Esophagus muscularis mucosa (tissue), 4 donors: ENCODE data around the gene SEMA5A. TPM values are rescaled to one million over a fixed set of nuclear protein-coding genes. Genes with fewer than 3 reads are reported as not detected.

Experiments
- DNase-seq: peaks from one replicate; pipeline ENCODE4 v3.0.0-alpha.2; 2017; ENCODE audit errors: extremely low spot score
- H3K27ac ChIP-seq, 4 donors: fragments of 200-600 bp; sonication (generic); replicated peaks in 1 of 4; 1 replicate in 3 of 4; 2 replicates in 1 of 4; pipeline ENCODE4 v1.5.1; 2016 to 2019; ENCODE audit warnings: mild to moderate bottlenecking in 1 of 4
- H3K27me3 ChIP-seq, 4 donors: fragments of 200-600 bp; sonication (generic); one replicate each; pipeline versions ENCODE4 v1.5.1 to v1.6.0; 2016 to 2019
- H3K36me3 ChIP-seq, 4 donors: fragments of 200-600 bp; sonication (generic); one replicate each; pipeline ENCODE4 v1.5.1; 2016 to 2019
- H3K4me1 ChIP-seq, 4 donors: fragments of 200-600 bp; sonication (generic); one replicate each; pipeline ENCODE4 v1.5.1; 2016 to 2019
- H3K4me3 ChIP-seq, 4 donors: fragments of 200-600 bp; sonication (generic); 1 replicate in 2 of 4; 2 replicates in 2 of 4; pipeline ENCODE4 v1.5.1; 2016 to 2019; ENCODE audit warnings: mild to moderate bottlenecking in 4 of 4, moderate library complexity in 1 of 4
- H3K9me3 ChIP-seq, 4 donors: fragments of 200-600 bp; sonication (generic); 1 replicate in 3 of 4; 2 replicates in 1 of 4; pipeline ENCODE4 v1.5.1; 2016 to 2019
- CTCF ChIP-seq, 3 experiments: fragments of 200-600 bp in 2 of 3; fragments of 450-650 bp in 1 of 3; sonication (generic) in 2 of 3; IDR thresholded peaks; one replicate each; pipeline ENCODE4 v1.5.1; 2017 to 2019; ENCODE audit warnings: antibody characterized with exemption in 3 of 3, mild to moderate bottlenecking in 2 of 3, moderate library complexity in 1 of 3
- EP300 ChIP-seq: sonication (generic); formaldehyde crosslinking; IDR thresholded peaks from one replicate; pipeline ENCODE4 v1.6.1; 2017; ENCODE audit warnings: antibody characterized with exemption
- POLR2A ChIP-seq: fragments of 450-650 bp; IDR thresholded peaks from one replicate; pipeline ENCODE4 v1.6.1; 2017; ENCODE audit warnings: antibody characterized with exemption, moderate library complexity, mild to moderate bottlenecking, low read depth
- POLR2AphosphoS5 ChIP-seq, 2 donors: sonication (generic); formaldehyde crosslinking; IDR thresholded peaks; one replicate each; pipeline ENCODE4 v1.6.1; 2017; ENCODE audit warnings: antibody characterized with exemption in 2 of 2
- WGBS: methylation state at CpG from one replicate; pipeline ENCODE4 v1.1.5; 2018; 5-methylcytosine and 5-hydroxymethylcytosine counted together
- intact Hi-C: fragments of 100-400 bp; cut with DNase I; formaldehyde crosslinking; loops from one replicate; pipeline ENCODE4 v1.15.1; 2023
- total RNA-seq, 4 donors: library from RNA; depleted of rRNA; stranded (reverse); fragments of >200 nt; gene quantifications; one replicate each; pipeline versions ENCODE4 v1.1.0 to v1.2.1, GENCODE V29; 2016

The SEMA5A gene
- total RNA-seq, 4 donors from 2014 or later = 2.1 to 5.6 (median 3.5) TPM

- TF ChIP-seq CTCF (IDR thresholded peaks at IDR 0.05) = no peak
- no peak for TF ChIP-seq POLR2A
- no peak for TF ChIP-seq EP300
- TF ChIP-seq POLR2AphosphoS5 (IDR thresholded peaks at IDR 0.05) = no peak
- Histone ChIP-seq H3K9me3 (no peaks in the 10 kb centered on the region), H3K4me1 (peaks cover 0 to 26% (median 0%) of the 10 kb centered on the region in 4 donors), H3K36me3 (no peaks in the 10 kb centered on the region), H3K4me3 (no peak overlapping the region), H3K27ac (no peak overlapping the region), H3K27me3 (peaks cover 0 to 4% (median 0%) of the 10 kb centered on the region in 4 donors)
- no peak for DNase-seq
- intact Hi-C loops = no loop called here
- WGBS = 93% methylated on average over 2 of the region's 2 CpGs
These were observed 16.4 kb downstream of the SEMA5A start for GRCh38 chr5:9529513-9529912.

- Histone ChIP-seq H3K4me1 (peaks cover 0 to 23% (median 0%) of the 10 kb centered on the region in 4 donors), H3K36me3 (no peaks in the 10 kb centered on the region), H3K27ac (no peak overlapping the region), H3K27me3 (peaks cover 0 to 4% (median 0%) of the 10 kb centered on the region in 4 donors), H3K4me3 (no peak overlapping the region), H3K9me3 (no peaks in the 10 kb centered on the region)
- TF ChIP-seq EP300 = no peak
- no peak for TF ChIP-seq POLR2A
- TF ChIP-seq POLR2AphosphoS5 (IDR thresholded peaks at IDR 0.05) = no peak
- TF ChIP-seq CTCF (IDR thresholded peaks at IDR 0.05) = no peak
- WGBS = 88% methylated on average over 6 of the region's 6 CpGs
- DNase-seq = no peak
- intact Hi-C loops = no loop called here
These were observed 16.8 kb downstream of the SEMA5A start for GRCh38 chr5:9529041-9529480.

DNA sequence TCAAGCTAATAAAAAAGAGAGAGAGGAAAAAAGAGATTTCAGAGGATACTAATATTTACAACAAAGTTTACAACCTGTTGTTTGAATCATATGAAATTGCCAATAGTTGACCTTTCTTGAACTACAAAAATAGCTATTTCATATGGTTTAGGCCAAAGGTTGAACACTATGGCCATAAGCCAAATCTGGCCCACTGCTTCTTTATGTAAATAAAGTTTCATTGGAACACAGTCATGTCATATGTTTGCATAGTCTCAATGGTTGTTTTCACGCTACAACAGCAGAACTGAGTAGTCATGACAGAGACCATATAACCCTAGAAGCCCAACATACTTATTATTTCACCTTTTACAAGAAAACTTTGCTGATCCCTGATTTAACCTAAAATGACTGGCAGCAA is 20.9 kb downstream of the SEMA5A start:
- Histone ChIP-seq H3K27me3 (no peaks in the 10 kb centered on the region), H3K36me3 (no peaks in the 10 kb centered on the region), H3K4me1 (peaks cover 0 to 12% (median 0%) of the 10 kb centered on the region in 4 donors), H3K27ac (no peak overlapping the region), H3K4me3 (no peak overlapping the region), H3K9me3 (no peaks in the 10 kb centered on the region)
- WGBS = 94% methylated on average over 1 of the region's 1 CpG
- DNase-seq = no peak
- no peak for TF ChIP-seq POLR2AphosphoS5 (IDR thresholded peaks at IDR 0.05)
- TF ChIP-seq CTCF (IDR thresholded peaks at IDR 0.05) = no peak
- no peak for TF ChIP-seq POLR2A
- no peak for TF ChIP-seq EP300
- intact Hi-C loops = no loop called here

DNA sequence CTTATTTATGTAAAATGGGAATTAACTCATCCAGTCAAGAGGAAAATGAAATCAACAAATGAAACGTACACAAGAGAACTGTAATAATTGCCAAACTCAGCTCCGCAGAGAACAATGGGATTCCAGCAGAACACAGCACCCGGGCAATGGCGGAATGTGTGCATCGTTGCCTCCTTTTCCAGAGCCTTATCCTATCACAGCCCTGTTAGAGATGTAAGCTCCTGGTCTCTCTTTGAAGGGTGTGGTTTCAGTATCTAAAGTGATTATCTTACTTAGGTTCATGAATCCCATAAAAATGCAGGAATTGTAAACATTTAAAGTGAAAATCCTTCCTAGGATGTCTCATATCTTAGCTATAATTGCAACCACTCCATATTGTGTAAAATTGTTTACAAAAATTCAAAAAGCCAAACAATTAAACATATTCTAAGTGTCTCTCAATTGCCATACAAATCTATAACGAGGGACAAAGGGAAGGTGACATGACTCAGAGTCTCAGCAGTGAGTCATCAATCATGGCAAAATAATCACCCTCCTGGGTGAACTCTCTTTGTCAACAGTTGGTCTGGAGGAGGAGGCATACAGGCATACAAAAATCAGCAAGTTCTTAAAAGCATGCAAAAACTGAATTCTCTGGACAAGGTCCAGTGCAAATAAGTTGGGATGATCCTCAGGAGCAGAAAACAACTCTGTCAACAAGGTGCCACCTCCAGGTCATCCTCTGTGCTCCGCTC is 22.6 kb downstream of the SEMA5A start:
- no peak for TF ChIP-seq CTCF (IDR thresholded peaks at IDR 0.05)
- TF ChIP-seq POLR2AphosphoS5 (IDR thresholded peaks at IDR 0.05) = no peak
- TF ChIP-seq EP300 = no peak
- TF ChIP-seq POLR2A = no peak
- Histone ChIP-seq H3K4me3 (no peak overlapping the region), H3K27ac (no peak overlapping the region), H3K27me3 (no peaks in the 10 kb centered on the region), H3K36me3 (no peaks in the 10 kb centered on the region), H3K9me3 (no peaks in the 10 kb centered on the region), H3K4me1 (peaks cover 0 to 17% (median 0%) of the 10 kb centered on the region in 4 donors)
- no peak for DNase-seq
- WGBS = 85% methylated on average over 7 of the region's 7 CpGs
- intact Hi-C loops = no loop called here
